Tibial artery (tissue), 4 donors: ENCODE data around the gene NEDD4L.
A peak's percentile ranks its signal among the peaks of the same experiment; 100 is the strongest.

Source experiments
- DNase-seq, 2 donors: peaks; one replicate each; pipeline ENCODE4 v3.0.0-alpha.2; 2019
- H3K27ac ChIP-seq, 2 donors: fragments of 200-600 bp; sonication (generic) in 1 of 2; 1 replicate in 1 of 2; 2 replicates in 1 of 2; pipeline ENCODE4 v1.5.1; 2018 to 2019; ENCODE audit warnings: mild to moderate bottlenecking in 1 of 2
- H3K27me3 ChIP-seq, 2 donors: fragments of 200-600 bp; sonication (generic) in 1 of 2; one replicate each; pipeline versions ENCODE4 v1.5.1 to v1.6.0; 2016 to 2019
- H3K36me3 ChIP-seq, 3 donors: fragments of 200-600 bp; sonication (generic) in 2 of 3; one replicate each; pipeline ENCODE4 v1.5.1; 2016 to 2019; ENCODE audit warnings: mild to moderate bottlenecking in 2 of 3
- H3K4me1 ChIP-seq, 4 donors: fragments of 200-600 bp; sonication (generic) in 2 of 4; 1 replicate in 3 of 4; 2 replicates in 1 of 4; pipeline ENCODE4 v1.5.1; 2016 to 2019
- H3K4me3 ChIP-seq, 2 donors: fragments of 200-600 bp; sonication (generic) in 1 of 2; 1 replicate in 1 of 2; 2 replicates in 1 of 2; pipeline ENCODE4 v1.5.1; 2018 to 2019; ENCODE audit warnings: mild to moderate bottlenecking in 2 of 2
- H3K9me3 ChIP-seq, 3 donors: fragments of 200-600 bp; sonication (generic) in 1 of 3; one replicate each; pipeline ENCODE4 v1.5.1; 2016 to 2019
- intact Hi-C: fragments of 100-400 bp; cut with DNase I; formaldehyde crosslinking; loops from one replicate; pipeline ENCODE4 v1.15.0; 2023; ENCODE audit warnings: low total_unique reads
- TF ChIP-seq, protein P1 (sequence below), 2 experiments: fragments of 200-600 bp in 1 of 2; fragments of 450-650 bp in 1 of 2; IDR thresholded peaks; one replicate each; pipeline ENCODE4 v1.5.1; 2017 to 2019; ENCODE audit warnings: antibody characterized with exemption in 2 of 2, mild to moderate bottlenecking in 1 of 2, moderate library complexity in 1 of 2

NEDD4L gene

DNA sequence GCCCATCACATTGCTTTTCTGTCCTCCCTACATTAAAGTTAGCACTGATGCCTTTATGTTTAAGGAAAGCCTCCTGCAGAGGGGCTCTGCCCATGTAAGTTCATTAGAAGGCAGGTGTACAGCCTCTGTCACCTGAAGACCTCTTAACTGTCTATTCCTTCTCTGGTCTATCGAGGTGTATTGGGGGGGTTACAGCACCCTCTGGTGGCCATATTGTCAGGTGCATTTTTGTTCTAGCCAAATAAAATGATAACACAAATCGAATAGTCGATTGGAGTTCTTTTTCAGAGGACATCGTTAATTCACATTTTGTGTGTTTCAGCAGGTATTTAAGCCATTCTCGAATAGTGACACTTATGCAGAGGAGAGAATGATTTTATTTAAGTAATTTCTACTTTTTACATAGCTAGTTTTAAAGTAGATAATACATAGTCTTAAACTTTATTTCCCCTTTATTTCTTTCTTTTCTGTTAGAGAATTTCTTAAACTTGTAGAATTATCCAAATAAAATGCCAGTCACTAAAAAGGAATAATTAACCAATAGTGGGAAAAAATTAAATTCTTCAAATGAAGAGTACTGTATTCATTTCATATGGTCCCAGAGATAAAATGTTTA is 136.8 kb downstream of the NEDD4L start:
- TF ChIP-seq, protein P1, sequence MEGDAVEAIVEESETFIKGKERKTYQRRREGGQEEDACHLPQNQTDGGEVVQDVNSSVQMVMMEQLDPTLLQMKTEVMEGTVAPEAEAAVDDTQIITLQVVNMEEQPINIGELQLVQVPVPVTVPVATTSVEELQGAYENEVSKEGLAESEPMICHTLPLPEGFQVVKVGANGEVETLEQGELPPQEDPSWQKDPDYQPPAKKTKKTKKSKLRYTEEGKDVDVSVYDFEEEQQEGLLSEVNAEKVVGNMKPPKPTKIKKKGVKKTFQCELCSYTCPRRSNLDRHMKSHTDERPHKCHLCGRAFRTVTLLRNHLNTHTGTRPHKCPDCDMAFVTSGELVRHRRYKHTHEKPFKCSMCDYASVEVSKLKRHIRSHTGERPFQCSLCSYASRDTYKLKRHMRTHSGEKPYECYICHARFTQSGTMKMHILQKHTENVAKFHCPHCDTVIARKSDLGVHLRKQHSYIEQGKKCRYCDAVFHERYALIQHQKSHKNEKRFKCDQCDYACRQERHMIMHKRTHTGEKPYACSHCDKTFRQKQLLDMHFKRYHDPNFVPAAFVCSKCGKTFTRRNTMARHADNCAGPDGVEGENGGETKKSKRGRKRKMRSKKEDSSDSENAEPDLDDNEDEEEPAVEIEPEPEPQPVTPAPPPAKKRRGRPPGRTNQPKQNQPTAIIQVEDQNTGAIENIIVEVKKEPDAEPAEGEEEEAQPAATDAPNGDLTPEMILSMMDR (IDR thresholded peaks at IDR 0.05): peak; percentile 47 to 72
- H3K9me3 ChIP-seq: no peaks in the 10 kb centered on the region
- H3K4me3 ChIP-seq: no peak overlapping the region

DNA sequence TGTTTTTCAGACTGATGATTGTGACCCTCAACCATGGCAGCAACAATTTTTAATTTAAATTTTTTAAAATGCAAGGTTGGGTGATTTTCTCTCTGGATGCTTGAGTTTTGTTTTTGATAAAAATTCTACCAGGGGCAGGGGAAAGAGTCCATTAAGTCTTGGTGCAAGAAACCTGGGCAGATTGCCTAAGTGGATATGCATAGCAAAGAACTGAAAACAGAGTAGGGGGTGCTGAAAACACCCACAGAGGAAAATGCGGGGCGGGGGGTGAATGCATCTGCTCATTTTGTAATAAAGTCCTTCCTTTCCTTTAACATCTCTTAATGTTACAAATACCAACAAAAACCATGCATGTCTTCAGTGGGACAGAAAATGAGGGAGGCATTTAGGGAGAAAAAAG is 138.0 kb downstream of the NEDD4L start:
- intact Hi-C loops: no loop called here
- no peaks in the 10 kb centered on the region for H3K4me1 ChIP-seq

More for the DNA sequence above, 136.8 kb downstream of the NEDD4L start:
- intact Hi-C loops: no loop called here
- Histone ChIP-seq H3K36me3 (no peaks in the 10 kb centered on the region), H3K27ac (no peak overlapping the region), H3K27me3 (peaks cover 0 to 7% of the 10 kb centered on the region in 2 donors), H3K4me1 (no peaks in the 10 kb centered on the region)
- peak in 1 of 2 donors; percentile 34 for DNase-seq

DNA sequence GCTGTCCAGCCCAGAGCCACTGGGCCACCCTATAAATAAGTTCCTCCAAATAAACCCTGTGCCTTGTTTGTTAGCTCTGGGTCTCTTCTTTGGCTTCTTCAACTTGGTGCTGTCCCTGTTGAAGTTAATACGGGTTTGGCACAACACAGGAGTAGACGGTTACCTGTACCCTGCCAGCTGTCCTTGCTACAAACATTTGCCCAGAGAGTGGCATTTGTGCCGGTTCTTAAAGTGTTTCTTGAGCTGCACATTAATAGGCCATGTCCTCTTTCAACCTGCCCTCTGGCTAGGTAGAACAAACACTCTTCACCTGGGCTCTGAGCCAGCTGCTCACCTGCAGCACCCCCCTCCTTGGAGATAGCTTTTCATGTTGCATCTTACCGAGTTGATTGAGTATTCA is 139.2 kb downstream of the NEDD4L start:
- Histone ChIP-seq H3K27ac (no peak overlapping the region), H3K9me3 (no peaks in the 10 kb centered on the region), H3K4me3 (no peak overlapping the region), H3K36me3 (no peaks in the 10 kb centered on the region), H3K27me3 (peaks cover 0 to 7% of the 10 kb centered on the region in 2 donors), H3K4me1 (no peaks in the 10 kb centered on the region)
- intact Hi-C loops: no loop called here
- no peak for DNase-seq
- TF ChIP-seq, protein P1 (IDR thresholded peaks at IDR 0.05): no peak

More for the DNA sequence above, 138.0 kb downstream of the NEDD4L start:
- TF ChIP-seq, protein P1 (IDR thresholded peaks at IDR 0.05): no peak
- Histone ChIP-seq H3K27me3 (peaks cover 0 to 7% of the 10 kb centered on the region in 2 donors), H3K27ac (no peak overlapping the region), H3K9me3 (no peaks in the 10 kb centered on the region), H3K36me3 (no peaks in the 10 kb centered on the region), H3K4me3 (no peak overlapping the region)
- no peak for DNase-seq

DNA sequence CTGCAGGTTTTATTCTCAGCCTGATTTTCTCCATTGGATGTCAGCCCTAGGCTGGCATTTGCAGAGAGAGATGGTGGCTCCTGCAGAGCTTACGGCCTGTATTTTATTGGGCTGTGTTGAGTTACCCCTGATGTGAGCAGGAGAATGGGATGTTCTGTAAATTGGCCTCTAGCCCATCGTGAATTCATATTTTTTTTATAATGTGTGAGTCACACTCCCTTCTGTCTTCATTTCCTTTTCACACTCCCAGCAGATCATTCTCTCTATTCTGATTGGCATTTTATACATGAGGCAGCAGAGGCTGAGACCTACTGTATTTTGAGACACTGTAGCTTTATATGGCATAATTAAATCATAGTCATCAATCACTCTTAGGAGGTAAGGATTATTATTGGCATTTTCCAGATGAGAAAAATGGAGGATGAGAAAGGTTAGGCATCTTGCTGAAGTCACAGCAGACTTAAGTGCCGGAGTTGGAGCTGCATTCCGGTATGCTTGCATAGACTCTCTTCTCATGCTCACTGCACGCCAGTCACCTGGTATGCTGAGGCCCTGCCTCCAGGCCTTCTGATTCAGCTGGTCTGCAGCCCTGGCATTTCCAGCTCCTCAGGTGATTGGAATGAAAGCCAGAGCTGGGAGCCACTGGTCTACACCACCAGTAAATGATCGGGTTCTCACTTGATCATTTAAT is 142.4 kb downstream of the NEDD4L start:
- intact Hi-C loops: no loop called here
- H3K36me3 ChIP-seq: no peaks in the 10 kb centered on the region
- no peaks in the 10 kb centered on the region for H3K4me1 ChIP-seq
- H3K27me3 ChIP-seq: no peaks in the 10 kb centered on the region
- no peak for DNase-seq
- TF ChIP-seq, protein P1 (IDR thresholded peaks at IDR 0.05): no peak
- H3K27ac ChIP-seq: no peak overlapping the region
- H3K9me3 ChIP-seq: no peaks in the 10 kb centered on the region
- no peak overlapping the region for H3K4me3 ChIP-seq

DNA sequence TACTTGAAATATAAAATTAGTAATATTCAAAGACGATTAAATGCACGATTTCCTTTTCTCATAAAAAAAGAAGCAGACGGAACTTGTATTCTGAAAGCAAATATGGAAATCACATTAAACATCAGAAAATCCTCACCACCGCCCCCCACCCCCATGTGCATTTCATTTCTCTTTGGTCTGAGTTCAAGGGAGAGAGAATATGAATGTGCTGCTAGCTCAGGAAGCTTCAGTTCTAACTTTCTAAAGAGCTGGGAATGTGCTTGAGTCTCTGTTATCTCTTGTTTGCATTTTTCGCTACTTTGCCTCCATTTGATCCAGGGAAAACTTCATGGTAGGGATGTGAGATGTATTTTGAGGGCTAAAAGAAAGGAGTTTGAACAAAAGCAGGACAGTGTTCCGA is 143.6 kb downstream of the NEDD4L start:
- Histone ChIP-seq H3K4me3 (no peak overlapping the region), H3K27me3 (no peaks in the 10 kb centered on the region), H3K4me1 (no peaks in the 10 kb centered on the region), H3K27ac (no peak overlapping the region), H3K36me3 (no peaks in the 10 kb centered on the region), H3K9me3 (no peaks in the 10 kb centered on the region)
- DNase-seq: no peak
- TF ChIP-seq, protein P1 (IDR thresholded peaks at IDR 0.05): no peak
- intact Hi-C loops: no loop called here
